Keratinocyte (primary cell): ENCODE data around the gene RUNX1.

Source experiments
- CTCF ChIP-seq, 3 experiments: IDR thresholded peaks in 1 of 3; conservative IDR thresholded peaks in 1 of 3; optimal IDR thresholded peaks in 1 of 3; 2 replicates in 2 of 3; 3 replicates in 1 of 3; pipeline versions ENCODE3 to v1.5.1; 2011; ENCODE audit warnings: low read length in 3 of 3, mild to moderate bottlenecking in 3 of 3, moderate library complexity in 2 of 3, control low read depth in 1 of 3, inconsistent platforms in 1 of 3; ENCODE audit not compliant: insufficient read depth in 2 of 3; ENCODE audit errors: extremely low read depth in 1 of 3
- EZH2 ChIP-seq: IDR thresholded peaks from one replicate; pipeline ENCODE4 v1.6.1; 2012; ENCODE audit warnings: inconsistent platforms, mild to moderate bottlenecking, low read length, moderate library complexity

- TF ChIP-seq CTCF (optimal IDR thresholded peaks at IDR 0.05 in 1 of 3, IDR thresholded peaks at IDR 0.05 in 1 of 3, conservative IDR thresholded peaks at IDR 0.05 in 1 of 3; ENCODE audit: extremely low read depth in 1 of 3, insufficient read depth in 2 of 3, low read length in 3 of 3) (no peak), EZH2 (no peak)
These were observed 122.2 kb downstream of the RUNX1 start for GRCh38 chr21:34926803-34927467.
